Loucy (cell line): ENCODE results near the gene COX4I2.
"Not testable (repeated sequence)": the region's sequence is repeated elsewhere in the genome, so short reads cannot be mapped to it uniquely, and the experiment has no call there.

Source experiments
- H2AFZ ChIP-seq: fragments of 200-600 bp; sonication (generic); 2 replicates; pipeline ENCODE4 v1.6.0; 2016; ENCODE audit warnings: antibody characterized with exemption, mild to moderate bottlenecking, low read length, moderate library complexity
- H3F3A ChIP-seq: fragments of 200-600 bp; 2 replicates; pipeline ENCODE4 v1.6.0; 2016; ENCODE audit warnings: antibody characterized with exemption, low read depth, mild to moderate bottlenecking
- H3K27me3 ChIP-seq: fragments of 200-600 bp; sonication (generic); 2 replicates; pipeline ENCODE4 v1.6.1; 2014; ENCODE audit warnings: low read length, mild to moderate bottlenecking; ENCODE audit not compliant: insufficient read depth, poor library complexity, severe bottlenecking
- H3K36me3 ChIP-seq: fragments of 200-600 bp; sonication (generic); 2 replicates; pipeline ENCODE4 v1.6.1; 2016; ENCODE audit warnings: low read length; ENCODE audit not compliant: insufficient read depth
- H3K4me1 ChIP-seq: fragments of 200-600 bp; sonication (generic); 2 replicates; pipeline ENCODE4 v1.5.1; 2014; ENCODE audit warnings: low read length, mild to moderate bottlenecking; ENCODE audit not compliant: insufficient read depth, poor library complexity, severe bottlenecking
- H3K4me2 ChIP-seq: fragments of 200-600 bp; sonication (generic); 2 replicates; pipeline ENCODE4 v1.6.0; 2014; ENCODE audit warnings: antibody characterized with exemption, low read length, low read depth, mild to moderate bottlenecking; ENCODE audit not compliant: poor library complexity, severe bottlenecking
- H3K4me3 ChIP-seq: fragments of 200-600 bp; sonication (generic); 2 replicates; pipeline ENCODE4 v1.5.1; 2014; ENCODE audit warnings: low read length, mild to moderate bottlenecking, mixed read lengths; ENCODE audit not compliant: poor library complexity, severe bottlenecking
- H3K79me2 ChIP-seq: fragments of 200-600 bp; sonication (generic); 2 replicates; pipeline ENCODE4 v1.6.1; 2014; ENCODE audit warnings: low read length; ENCODE audit not compliant: insufficient read depth
- H3K9ac ChIP-seq: fragments of 200-600 bp; sonication (generic); 2 replicates; pipeline ENCODE4 v1.6.0; 2014; ENCODE audit warnings: mild to moderate bottlenecking, low read depth, low read length, moderate library complexity; ENCODE audit not compliant: poor library complexity, severe bottlenecking
- H3K9me2 ChIP-seq: fragments of 200-600 bp; sonication (generic); replicated peaks from 2 replicates; pipeline ENCODE4 v1.6.1; 2016; ENCODE audit warnings: low read depth, low read length, mixed read lengths
- H3K9me3 ChIP-seq: fragments of 200-600 bp; sonication (generic); 2 replicates; pipeline ENCODE4 v1.6.1; 2014; ENCODE audit warnings: mild to moderate bottlenecking, antibody characterized with exemption, low read length, low read depth; ENCODE audit not compliant: insufficient read depth
- H4K20me1 ChIP-seq: fragments of 200-600 bp; sonication (generic); 2 replicates; pipeline ENCODE4 v1.6.0; 2014; ENCODE audit warnings: antibody characterized with exemption, low read length, mild to moderate bottlenecking; ENCODE audit not compliant: insufficient read depth, poor library complexity, severe bottlenecking
- EZH2phosphoT487 ChIP-seq: fragments of 200-600 bp; IDR thresholded peaks from 2 replicates; pipeline ENCODE4 v1.6.1; 2018; ENCODE audit warnings: antibody characterized with exemption, mild to moderate bottlenecking, moderate library complexity, borderline replicate concordance
- TF ChIP-seq, protein P1 (sequence below): fragments of 200-600 bp; sonication (generic); conservative IDR thresholded peaks from 2 replicates; pipeline ENCODE4 v1.5.1; 2014; ENCODE audit warnings: mild to moderate bottlenecking, antibody characterized with exemption, low read length

Gene COX4I2

DNA sequence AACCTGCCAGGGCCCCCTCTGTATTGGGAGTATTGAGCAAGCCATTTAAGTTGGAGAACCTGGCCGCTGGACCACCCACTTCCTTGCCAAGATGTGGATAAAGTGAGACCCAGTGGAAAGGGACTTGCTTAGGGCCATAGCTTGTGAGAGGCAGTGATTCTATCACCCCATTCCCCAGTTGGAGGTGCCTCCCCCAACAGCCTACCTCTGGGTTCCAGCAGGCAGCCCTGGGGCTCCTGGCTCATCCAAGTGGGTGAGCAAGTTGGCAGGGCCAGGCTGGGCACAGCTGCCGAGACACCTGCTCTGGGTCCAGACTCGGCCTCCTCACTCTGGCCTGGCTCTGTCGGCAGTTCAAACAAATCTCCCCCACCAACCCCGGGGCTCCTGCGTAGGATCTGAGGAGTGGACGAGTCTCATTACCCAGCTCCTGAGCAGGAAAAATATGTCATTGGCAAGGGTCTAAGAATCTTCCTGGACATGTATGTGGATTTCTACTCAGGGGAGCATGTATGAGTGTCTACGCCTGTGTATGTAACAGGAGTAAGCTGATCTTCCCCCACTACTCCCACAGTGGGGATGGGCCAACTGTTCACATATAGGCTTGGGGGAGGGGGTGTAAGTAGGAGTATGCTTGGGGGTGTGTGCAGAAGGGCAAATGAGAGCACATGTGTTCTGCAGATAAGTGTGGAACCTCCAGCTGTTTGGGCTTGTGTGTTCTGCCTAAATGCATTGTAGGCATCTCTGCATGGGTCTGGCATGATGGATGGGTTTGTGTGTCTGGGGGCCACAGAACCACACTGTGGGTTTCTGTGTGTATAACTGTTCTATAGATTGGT, 30.7 kb upstream of the COX4I2 start:
- no peaks in the 10 kb centered on the region for H3F3A ChIP-seq
- no peaks in the 10 kb centered on the region for H3K79me2 ChIP-seq
- H3K36me3 ChIP-seq, result no peaks in the 10 kb centered on the region
- peaks cover 23% of the 10 kb centered on the region for H3K27me3 ChIP-seq
- H3K9ac ChIP-seq, result no peak overlapping the region
- no peaks in the 10 kb centered on the region for H3K9me2 ChIP-seq
- H4K20me1 ChIP-seq, result no peaks in the 10 kb centered on the region
- TF ChIP-seq EZH2phosphoT487, result no peak
- TF ChIP-seq, protein P1, sequence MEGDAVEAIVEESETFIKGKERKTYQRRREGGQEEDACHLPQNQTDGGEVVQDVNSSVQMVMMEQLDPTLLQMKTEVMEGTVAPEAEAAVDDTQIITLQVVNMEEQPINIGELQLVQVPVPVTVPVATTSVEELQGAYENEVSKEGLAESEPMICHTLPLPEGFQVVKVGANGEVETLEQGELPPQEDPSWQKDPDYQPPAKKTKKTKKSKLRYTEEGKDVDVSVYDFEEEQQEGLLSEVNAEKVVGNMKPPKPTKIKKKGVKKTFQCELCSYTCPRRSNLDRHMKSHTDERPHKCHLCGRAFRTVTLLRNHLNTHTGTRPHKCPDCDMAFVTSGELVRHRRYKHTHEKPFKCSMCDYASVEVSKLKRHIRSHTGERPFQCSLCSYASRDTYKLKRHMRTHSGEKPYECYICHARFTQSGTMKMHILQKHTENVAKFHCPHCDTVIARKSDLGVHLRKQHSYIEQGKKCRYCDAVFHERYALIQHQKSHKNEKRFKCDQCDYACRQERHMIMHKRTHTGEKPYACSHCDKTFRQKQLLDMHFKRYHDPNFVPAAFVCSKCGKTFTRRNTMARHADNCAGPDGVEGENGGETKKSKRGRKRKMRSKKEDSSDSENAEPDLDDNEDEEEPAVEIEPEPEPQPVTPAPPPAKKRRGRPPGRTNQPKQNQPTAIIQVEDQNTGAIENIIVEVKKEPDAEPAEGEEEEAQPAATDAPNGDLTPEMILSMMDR, result no peak
- H2AFZ ChIP-seq, result no peak overlapping the region
- H3K4me2 ChIP-seq, result no peak overlapping the region
- no peak overlapping the region for H3K4me3 ChIP-seq
- peaks cover 23% of the 10 kb centered on the region for H3K4me1 ChIP-seq
- H3K9me3 ChIP-seq, result no peaks in the 10 kb centered on the region

DNA sequence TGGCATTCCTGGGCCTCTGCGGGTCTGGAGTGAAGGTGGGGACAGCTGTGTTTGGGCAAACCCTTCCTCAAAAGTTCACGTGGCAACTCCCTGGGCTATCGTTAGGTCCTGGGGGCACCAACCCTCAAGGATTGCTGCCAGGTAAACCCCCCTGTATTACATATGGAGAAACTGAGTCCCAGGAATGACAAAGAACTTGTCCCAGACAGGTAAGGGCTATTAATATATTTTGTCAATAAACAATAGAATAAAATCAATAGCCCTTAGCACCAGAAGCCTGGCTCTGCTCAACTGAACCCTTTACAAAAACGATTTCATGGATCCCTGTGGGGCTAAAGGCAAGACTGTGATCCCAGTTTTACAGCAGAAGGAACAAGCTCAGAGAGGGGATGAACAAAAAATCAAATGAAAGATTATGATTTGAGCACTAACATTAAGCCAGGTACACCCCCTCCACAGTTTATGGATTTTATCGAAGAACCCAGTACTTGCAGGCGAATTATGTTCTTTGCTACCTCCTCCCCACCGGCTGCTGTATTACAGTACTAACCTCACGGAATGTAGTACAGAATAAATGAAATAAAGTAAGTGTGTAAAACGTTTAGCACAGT, 30.0 kb upstream of the COX4I2 start:
- Histone ChIP-seq H3K36me3 (no peaks in the 10 kb centered on the region), H3K4me2 (no peak overlapping the region), H3K79me2 (no peaks in the 10 kb centered on the region), H2AFZ (no peak overlapping the region), H3K4me1 (peaks cover 23% of the 10 kb centered on the region), H3K9me3 (no peaks in the 10 kb centered on the region), H4K20me1 (no peaks in the 10 kb centered on the region), H3K4me3 (no peak overlapping the region), H3K9ac (no peak overlapping the region), H3F3A (no peaks in the 10 kb centered on the region), H3K27me3 (peaks cover 23% of the 10 kb centered on the region), H3K9me2 (no peaks in the 10 kb centered on the region)
- TF ChIP-seq, protein P1, result no peak
- TF ChIP-seq EZH2phosphoT487, result no peak

DNA sequence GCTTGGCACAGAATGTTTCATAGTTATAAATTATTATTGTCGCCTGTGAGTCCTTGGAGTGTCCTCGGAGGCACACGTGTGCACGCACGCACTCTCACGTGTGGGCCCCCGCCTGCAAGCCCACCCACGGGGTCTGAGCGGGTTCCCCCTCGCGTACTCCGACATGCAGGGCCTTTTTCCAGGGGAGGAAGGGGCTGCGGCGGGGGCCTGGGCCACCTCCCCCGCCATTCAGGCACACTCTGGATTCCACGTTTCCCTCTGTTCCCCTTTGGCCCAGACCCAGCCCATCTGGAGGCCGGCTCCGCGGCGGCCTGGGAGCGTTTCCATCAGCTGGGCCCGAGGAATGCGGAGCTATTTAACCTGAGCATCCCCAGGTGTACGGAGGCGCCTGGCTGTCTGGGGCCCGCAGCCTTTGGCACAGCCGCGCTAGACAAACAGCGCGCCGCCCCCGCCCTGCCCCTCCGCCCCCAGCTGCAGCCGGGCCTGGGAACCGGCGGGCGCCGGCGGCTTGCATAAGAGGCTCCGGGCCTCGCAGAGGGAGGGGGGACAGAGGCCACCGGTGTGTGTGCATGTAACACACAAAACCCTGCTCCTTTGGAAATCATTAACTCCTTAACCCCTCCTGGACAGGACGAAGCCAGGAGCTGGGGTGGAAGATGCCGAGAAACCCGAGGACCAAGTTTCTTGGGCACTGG, 29.3 kb upstream of the COX4I2 start:
- H3K4me2 ChIP-seq, result no peak overlapping the region
- no peak overlapping the region for H2AFZ ChIP-seq
- no peaks in the 10 kb centered on the region for H3F3A ChIP-seq
- H4K20me1 ChIP-seq, result no peaks in the 10 kb centered on the region
- peaks cover 23% of the 10 kb centered on the region for H3K27me3 ChIP-seq
- H3K36me3 ChIP-seq, result no peaks in the 10 kb centered on the region
- H3K9me2 ChIP-seq, result no peaks in the 10 kb centered on the region
- peaks cover 23% of the 10 kb centered on the region for H3K4me1 ChIP-seq
- no peaks in the 10 kb centered on the region for H3K9me3 ChIP-seq
- H3K9ac ChIP-seq, result no peak overlapping the region
- no peaks in the 10 kb centered on the region for H3K79me2 ChIP-seq
- TF ChIP-seq EZH2phosphoT487, result no peak
- TF ChIP-seq, protein P1, result no peak
- no peak overlapping the region for H3K4me3 ChIP-seq

DNA sequence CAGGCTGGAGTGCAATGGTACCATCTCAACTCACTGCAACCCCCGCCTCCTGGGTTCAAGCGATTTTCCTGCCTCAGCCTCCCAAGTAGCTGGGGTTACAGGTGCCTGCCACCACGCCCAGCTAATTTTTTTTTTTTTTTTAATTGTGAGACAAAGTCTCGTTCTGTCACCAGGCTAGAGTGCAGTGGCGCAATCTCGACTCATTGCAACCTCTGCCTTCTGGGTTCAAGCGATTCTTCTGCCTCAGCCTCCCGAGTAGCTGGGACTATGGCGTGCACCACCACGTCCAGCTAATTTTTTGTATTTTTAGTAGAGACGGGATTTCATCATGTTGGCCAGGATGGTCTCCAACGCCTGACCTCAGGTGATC, 25.5 kb upstream of the COX4I2 start:
- not testable (repeated sequence) for H3K9me2 ChIP-seq, H2AFZ ChIP-seq, H3K27me3 ChIP-seq, H3K9me3 ChIP-seq, H3K4me1 ChIP-seq, H3K79me2 ChIP-seq, H3K36me3 ChIP-seq, H3K9ac ChIP-seq, H3K4me2 ChIP-seq, H3F3A ChIP-seq, H3K4me3 ChIP-seq, H4K20me1 ChIP-seq
